ENCODE data around the gene SLC24A3.

The SLC24A3 gene

GRCh38 chr20:19341348-19342053 lies 129.1 kb downstream of the SLC24A3 start:
- DNase-seq (ENCODE audit: low read depth, low spot score) = no peak

- DNase-seq (ENCODE audit: low read depth, low spot score) = no peak
Measured at GRCh38 chr20:19344341-19344740, 131.9 kb downstream of the SLC24A3 start.

DNA sequence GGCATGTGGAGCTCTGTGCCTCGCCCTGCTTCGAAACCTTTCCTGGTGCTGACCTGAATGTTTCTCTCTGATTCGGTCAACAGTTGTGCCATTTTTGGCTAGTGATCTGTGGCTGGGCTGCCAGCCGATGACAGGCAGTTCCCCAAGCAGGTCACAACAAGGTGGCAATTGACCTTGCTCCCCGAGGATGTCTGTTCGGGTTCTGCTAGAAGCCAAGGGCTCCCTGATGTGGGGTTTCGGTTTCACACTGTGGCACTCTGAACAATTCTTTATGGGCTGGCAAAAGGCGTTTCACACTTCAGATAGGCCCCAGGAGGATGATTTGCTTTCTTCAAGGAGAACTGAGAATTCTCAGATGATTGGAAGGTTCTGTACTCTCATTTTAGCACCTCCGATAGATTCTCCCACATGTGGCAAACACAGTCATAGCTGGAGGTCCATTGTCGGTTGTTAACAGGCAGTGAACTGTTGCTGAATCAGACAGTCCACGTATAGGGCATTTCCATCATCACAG lies 135.6 kb downstream of the SLC24A3 start:
- DNase-seq (ENCODE audit: low read depth, low spot score) = no peak

DNA sequence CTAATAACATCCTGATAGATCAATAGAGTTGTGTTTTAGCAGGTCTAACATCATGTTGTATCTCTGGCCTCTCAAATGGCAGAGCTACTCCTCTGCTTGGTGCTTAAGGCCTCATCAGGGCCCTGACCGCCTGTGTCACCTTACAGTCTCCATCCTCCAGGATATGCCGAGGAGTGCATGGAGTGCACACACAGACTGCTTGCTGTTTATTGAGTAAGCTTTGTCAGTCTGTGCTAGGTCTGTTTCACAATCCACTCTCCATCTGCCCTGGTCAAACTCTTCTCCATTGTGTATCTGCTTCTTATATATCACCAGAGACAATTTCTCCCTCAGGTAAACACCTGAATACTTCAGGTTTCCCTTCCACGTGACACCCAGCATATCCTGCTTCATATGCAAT lies 136.1 kb downstream of the SLC24A3 start:
- no peak for DNase-seq (ENCODE audit: low read depth, low spot score)

DNA sequence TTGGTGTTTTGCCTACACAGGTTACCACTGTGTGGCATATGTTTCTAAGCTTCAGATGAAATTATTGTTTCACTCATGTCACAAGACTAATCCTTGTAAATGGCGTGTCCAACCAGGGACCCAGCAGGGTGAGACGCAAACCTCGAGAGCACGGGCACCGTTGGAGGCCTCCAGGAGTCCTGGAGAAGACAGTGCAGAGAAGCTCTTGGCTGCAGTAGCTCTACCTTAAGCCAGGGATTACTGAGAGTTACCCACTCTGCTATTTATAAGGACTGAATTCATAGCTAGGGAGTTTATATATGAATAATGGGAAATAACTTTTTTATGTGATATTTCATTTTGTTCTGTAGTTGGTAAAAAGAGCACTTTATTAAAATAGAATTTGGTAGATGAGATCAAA lies 137.4 kb downstream of the SLC24A3 start:
- no peak for DNase-seq (ENCODE audit: low read depth, low spot score)

- no peak for DNase-seq (ENCODE audit: low read depth, low spot score)
Measured at GRCh38 chr20:19351542-19351941, 139.1 kb downstream of the SLC24A3 start.

DNA sequence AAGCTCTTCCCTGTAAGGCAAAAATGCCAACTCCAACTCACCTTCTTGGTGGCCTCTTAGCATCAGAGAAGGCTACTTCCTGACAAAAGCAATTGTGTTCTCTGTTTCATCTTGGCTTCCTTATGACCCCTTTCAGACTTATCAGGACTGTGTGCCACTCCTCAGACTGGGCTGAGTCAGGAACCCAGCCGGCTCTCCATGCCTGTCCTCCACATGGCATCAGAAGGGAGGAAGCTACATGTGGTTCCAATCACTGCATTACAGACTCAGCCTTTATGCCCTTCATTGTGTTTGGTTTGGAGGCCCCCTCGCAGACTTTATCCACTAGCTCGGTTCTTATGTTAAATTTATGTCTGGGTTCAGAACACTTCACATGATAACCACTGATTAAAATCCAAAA lies 142.5 kb downstream of the SLC24A3 start:
- no peak for DNase-seq (ENCODE audit: low read depth, low spot score)

GRCh38 chr20:19361790-19362189 lies 149.3 kb downstream of the SLC24A3 start:
- no peak for DNase-seq (ENCODE audit: low read depth, low spot score)

GRCh38 chr20:19363476-19363875 lies 151.0 kb downstream of the SLC24A3 start:
- no peak for DNase-seq (ENCODE audit: low read depth, low spot score)

- no peak for DNase-seq (ENCODE audit: low read depth, low spot score)
Measured at GRCh38 chr20:19367591-19367990, 155.1 kb downstream of the SLC24A3 start.

DNA sequence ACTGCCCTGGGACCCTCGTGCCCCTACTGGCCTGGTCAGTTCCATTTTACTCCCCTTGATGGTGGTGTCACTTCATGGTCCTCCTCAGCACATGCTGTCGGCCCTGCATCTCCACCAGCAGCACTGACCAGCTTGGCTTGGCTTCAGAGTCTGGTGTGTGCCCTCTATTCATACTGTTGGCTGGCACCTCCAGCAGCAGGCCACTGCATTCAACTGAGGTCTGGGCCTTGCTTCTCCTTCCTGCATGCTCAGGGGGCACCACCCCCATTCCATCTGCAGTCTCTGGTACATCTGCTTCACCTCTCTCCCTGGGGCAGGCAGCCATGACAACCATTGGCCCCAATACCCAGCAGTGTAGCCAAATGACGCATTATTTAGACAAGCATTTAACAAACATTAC lies 155.9 kb downstream of the SLC24A3 start:
- no peak for DNase-seq (ENCODE audit: low read depth, low spot score)

DNA sequence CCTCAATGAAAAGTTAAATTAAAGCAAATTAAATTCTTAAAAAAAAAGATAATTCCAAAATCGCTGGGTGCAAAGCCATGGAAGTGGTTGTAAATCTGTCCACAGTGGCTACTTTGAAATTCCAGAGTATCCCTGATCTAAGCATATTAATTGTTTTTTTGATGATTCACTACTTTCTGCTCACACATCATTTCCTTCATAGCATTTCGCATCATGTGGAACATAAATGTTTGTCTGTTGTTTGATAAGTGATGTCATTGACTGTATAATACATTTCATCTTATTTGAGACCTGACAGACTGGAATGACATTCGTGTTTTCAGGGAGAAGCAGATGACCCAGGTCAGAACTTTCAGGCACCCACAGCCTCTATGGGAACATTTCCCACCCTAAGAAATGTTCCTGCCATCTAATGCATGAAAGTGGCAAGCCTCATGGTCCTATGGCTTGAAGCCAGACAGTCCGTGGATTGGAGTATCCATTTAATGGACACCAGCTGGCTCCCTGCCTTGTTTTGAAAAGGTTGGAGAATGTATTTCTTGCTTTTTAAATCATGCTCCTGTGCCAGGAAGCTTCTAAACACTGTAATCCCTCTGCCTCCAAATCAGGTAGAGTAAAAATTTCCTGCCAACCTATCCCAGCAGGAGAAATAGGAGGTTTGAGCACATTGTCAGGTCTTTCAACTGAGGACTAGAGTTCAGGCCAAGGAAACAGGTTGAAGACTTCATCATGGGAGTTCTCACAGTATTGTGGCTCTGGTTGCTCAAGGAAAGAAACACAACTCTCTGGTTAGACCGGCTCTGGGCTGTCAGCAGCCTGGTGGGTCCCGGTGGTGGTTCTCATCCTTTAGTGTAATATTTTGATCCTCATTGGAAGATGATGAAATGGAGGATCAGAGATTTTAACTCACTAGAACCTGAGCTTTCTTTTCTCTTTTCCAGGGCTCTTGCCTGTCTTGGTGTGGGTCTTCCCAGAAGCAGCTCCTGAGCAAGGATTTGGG lies 157.9 kb downstream of the SLC24A3 start:
- DNase-seq (ENCODE audit: low read depth, low spot score) = no peak

GRCh38 chr20:19371112-19371511 lies 158.7 kb downstream of the SLC24A3 start:
- DNase-seq (ENCODE audit: low read depth, low spot score) = no peak

GRCh38 chr20:19374216-19374615 lies 161.8 kb downstream of the SLC24A3 start:
- DNase-seq (ENCODE audit: low read depth, low spot score) = no peak

- no peak for DNase-seq (ENCODE audit: low read depth, low spot score)
Measured at GRCh38 chr20:19375395-19375794, 163.0 kb downstream of the SLC24A3 start.

GRCh38 chr20:19375801-19376200 lies 163.4 kb downstream of the SLC24A3 start:
- DNase-seq (ENCODE audit: low read depth, low spot score) = no peak

- DNase-seq (ENCODE audit: low read depth, low spot score) = no peak
Measured at GRCh38 chr20:19376451-19377229, 164.2 kb downstream of the SLC24A3 start.

DNA sequence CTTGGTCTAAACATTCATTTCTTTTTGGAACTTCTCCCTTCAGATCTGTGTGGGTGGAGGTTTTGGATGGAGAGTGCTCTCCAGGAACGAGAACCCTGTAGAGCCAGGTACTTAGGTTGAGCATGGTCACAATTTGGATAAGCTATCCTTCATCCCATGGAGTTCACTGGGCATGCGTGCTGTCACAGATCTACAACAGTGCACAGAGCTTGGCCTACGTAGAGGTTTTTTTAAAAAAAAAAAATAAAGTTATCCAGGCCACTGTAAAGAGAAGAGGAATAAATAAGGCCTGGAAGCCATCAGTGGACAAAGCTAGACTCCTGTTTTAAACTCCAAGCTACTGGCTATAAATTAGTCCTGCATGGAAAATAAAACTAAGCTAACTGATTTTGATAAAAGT lies 165.6 kb downstream of the SLC24A3 start:
- DNase-seq (ENCODE audit: low read depth, low spot score) = no peak

GRCh38 chr20:19380211-19380610 lies 167.8 kb downstream of the SLC24A3 start:
- no peak for DNase-seq (ENCODE audit: low read depth, low spot score)

GRCh38 chr20:19381947-19382346 lies 169.5 kb downstream of the SLC24A3 start:
- DNase-seq (ENCODE audit: low read depth, low spot score) = no peak

- no peak for DNase-seq (ENCODE audit: low read depth, low spot score)
Measured at GRCh38 chr20:19382386-19383340, 170.2 kb downstream of the SLC24A3 start.

Measured in activated CD4-positive, CD25-positive, alpha-beta regulatory T cell treated with anti-CD3 and anti-CD28 coated beads, Interleukin-2, amount 50 U/mL, for 16 hours (primary cell).